CD4-positive, alpha-beta T cell (primary cell): Measurements from ENCODE around the gene TOE1. TPM values are rescaled to one million over a fixed set of nuclear protein-coding genes. Genes with fewer than 3 reads are reported as not detected.

ENCODE experiments used
- ATAC-seq: fragments of 200-7000 bp; cut with Tn5 transposase; one replicate; pipeline ENCODE4 v1.10.0; 2022; ENCODE audit warnings: mild to moderate bottlenecking; ENCODE audit not compliant: poor library complexity
- CTCF ChIA-PET: fragments of 350-600 bp; sonication (Branson Sonifier 250); formaldehyde crosslinking; loops from one replicate; lab custom pipeline; 2021; ENCODE audit warnings: antibody characterized with exemption, inconsistent platforms; lab: Charles Lee
- POLR2A ChIA-PET: fragments of 350-600 bp; sonication (Branson Sonifier 250); formaldehyde crosslinking; loops from one replicate; lab custom pipeline; 2021; ENCODE audit warnings: antibody characterized with exemption, inconsistent platforms; lab: Charles Lee
- DNase-seq, 14 experiments: peaks; one replicate each; pipeline ENCODE4 v3.0.0-alpha.2; 2013 to 2020; ENCODE audit warnings: mixed read lengths in 2 of 14
- H3K27ac ChIP-seq, 2 donors: one replicate each; pipeline versions ENCODE4 v1.5.1 to v1.7.0; 2013; ENCODE audit warnings: low read length in 2 of 2, low read depth in 1 of 2, mild to moderate bottlenecking in 1 of 2
- H3K27me3 ChIP-seq, 2 experiments: 1 replicate in 1 of 2; 2 replicates in 1 of 2; pipeline versions ENCODE4 v1.6.1 to v1.7.0; 2013; ENCODE audit warnings: low read length in 2 of 2, control low read depth in 1 of 2, mild to moderate bottlenecking in 1 of 2, moderate library complexity in 1 of 2; ENCODE audit not compliant: insufficient read depth in 2 of 2, control insufficient read depth in 1 of 2
- H3K36me3 ChIP-seq: one replicate; pipeline ENCODE4 v1.6.1; 2013; ENCODE audit warnings: low read length, control low read depth; ENCODE audit not compliant: insufficient read depth
- H3K4me1 ChIP-seq: one replicate; pipeline ENCODE4 v1.6.1; 2013; ENCODE audit warnings: low read length, control low read depth; ENCODE audit not compliant: insufficient read depth
- H3K4me3 ChIP-seq: one replicate; pipeline ENCODE4 v1.5.1; 2013; ENCODE audit warnings: mild to moderate bottlenecking, low read length, moderate library complexity
- H3K9me3 ChIP-seq, 2 experiments: 1 replicate in 1 of 2; 2 replicates in 1 of 2; pipeline versions ENCODE4 v1.6.1 to v1.7.0; 2013; ENCODE audit warnings: low read length in 2 of 2, mild to moderate bottlenecking in 2 of 2, control low read depth in 1 of 2, moderate library complexity in 1 of 2; ENCODE audit not compliant: control insufficient read depth in 1 of 2, insufficient read depth in 1 of 2
- H3K27ac Mint-ChIP-seq: one replicate; pipeline ENCODE4 v1.8.0; 2020; ENCODE audit warnings: mixed read lengths
- H3K27me3 Mint-ChIP-seq: one replicate; pipeline ENCODE4 v1.8.0; 2021; ENCODE audit warnings: mixed read lengths
- H3K36me3 Mint-ChIP-seq: one replicate; pipeline ENCODE4 v1.8.0; 2021; ENCODE audit warnings: low read depth, mixed read lengths
- H3K4me1 Mint-ChIP-seq: one replicate; pipeline ENCODE4 v1.8.0; 2021; ENCODE audit warnings: low read depth, mixed read lengths
- H3K4me3 Mint-ChIP-seq: one replicate; pipeline ENCODE4 v1.8.0; 2020; ENCODE audit warnings: mild to moderate bottlenecking, mixed read lengths
- H3K9me3 Mint-ChIP-seq: one replicate; pipeline ENCODE4 v1.8.0; 2020; ENCODE audit warnings: mixed read lengths
- CTCF ChIP-seq: fragments of 200-600 bp; IDR thresholded peaks from one replicate; pipeline ENCODE4 v1.8.0; 2022; ENCODE audit warnings: antibody characterized with exemption, mild to moderate bottlenecking
- intact Hi-C, 2 experiments: fragments of 100-400 bp; cut with DNase I in 1 of 2; cut with micrococcal nuclease in 1 of 2; formaldehyde crosslinking; loops; one replicate each; pipeline versions ENCODE4 v1.15.1 to v1.9.0; 2023 to 2025; cut with DNase I, micrococcal nuclease
- total RNA-seq, 174 experiments: library from RNA in 2 of 174; stranded (reverse) in 2 of 174; gene quantifications; one replicate each; pipeline ENCODE4 v1.2.3 and lab custom pipeline; 2021 to 2026

Gene TOE1
- total RNA-seq, 2 experiments from 2014 or later, result 44.5 to 46.2 TPM

GRCh38 chr1:45364294-45364693 lies 24.3 kb downstream of the TOE1 start:
- H3K4me3 Mint-ChIP-seq, result no peak overlapping the region
- Histone ChIP-seq H3K9me3 (no peaks in the 10 kb centered on the region), H3K36me3 (no peaks in the 10 kb centered on the region), H3K4me1 (peaks cover 2% of the 10 kb centered on the region), H3K27me3 (no peaks in the 10 kb centered on the region), H3K4me3 (no peak overlapping the region), H3K27ac (no peak overlapping the region)
- no peaks in the 10 kb centered on the region for H3K36me3 Mint-ChIP-seq
- no peaks in the 10 kb centered on the region for H3K9me3 Mint-ChIP-seq
- CTCF ChIA-PET, result no interaction called here
- H3K27ac Mint-ChIP-seq, result no peak overlapping the region
- DNase-seq (no peak), ATAC-seq (no peak)
- peaks cover 4% of the 10 kb centered on the region for H3K4me1 Mint-ChIP-seq
- POLR2A ChIA-PET, result no interaction called here
- no peaks in the 10 kb centered on the region for H3K27me3 Mint-ChIP-seq
- no peak for TF ChIP-seq CTCF
- intact Hi-C loops, result no loop called here

GRCh38 chr1:45365051-45365450 lies 25.1 kb downstream of the TOE1 start:
- H3K27ac ChIP-seq, result no peak overlapping the region
- no peaks in the 10 kb centered on the region for H3K9me3 ChIP-seq
- no peak overlapping the region for H3K4me3 ChIP-seq
- ChIA-PET POLR2A (no interaction called here), CTCF (no interaction called here)
- H3K27me3 Mint-ChIP-seq, result no peaks in the 10 kb centered on the region
- no peak overlapping the region for H3K27ac Mint-ChIP-seq
- DNase-seq (no peak), ATAC-seq (no peak)
- TF ChIP-seq CTCF, result no peak
- H3K36me3 Mint-ChIP-seq, result no peaks in the 10 kb centered on the region
- no peaks in the 10 kb centered on the region for H3K9me3 Mint-ChIP-seq
- peaks cover 2% of the 10 kb centered on the region for H3K4me1 ChIP-seq
- no peak overlapping the region for H3K4me3 Mint-ChIP-seq
- H3K36me3 ChIP-seq, result no peaks in the 10 kb centered on the region
- H3K4me1 Mint-ChIP-seq, result peaks cover 2% of the 10 kb centered on the region
- intact Hi-C loops, result no loop called here
- H3K27me3 ChIP-seq, result no peaks in the 10 kb centered on the region

GRCh38 chr1:45370575-45370974 lies 30.6 kb downstream of the TOE1 start:
- H3K36me3 Mint-ChIP-seq, result no peaks in the 10 kb centered on the region
- H3K27me3 Mint-ChIP-seq, result no peaks in the 10 kb centered on the region
- POLR2A ChIA-PET, result no interaction called here
- Histone ChIP-seq H3K36me3 (no peaks in the 10 kb centered on the region), H3K4me1 (no peaks in the 10 kb centered on the region), H3K27me3 (no peaks in the 10 kb centered on the region), H3K4me3 (no peak overlapping the region), H3K9me3 (no peaks in the 10 kb centered on the region), H3K27ac (no peak overlapping the region)
- intact Hi-C loops, result no loop called here
- CTCF ChIA-PET, result no interaction called here
- H3K27ac Mint-ChIP-seq, result no peak overlapping the region
- no peaks in the 10 kb centered on the region for H3K9me3 Mint-ChIP-seq
- TF ChIP-seq CTCF, result no peak
- H3K4me3 Mint-ChIP-seq, result no peak overlapping the region
- no peak for ATAC-seq
- H3K4me1 Mint-ChIP-seq, result no peaks in the 10 kb centered on the region
- DNase-seq, result no peak
